Measurements from ENCODE around the gene USP22.

Gene USP22

GRCh38 chr17:21018894-21019293, 23.9 kb downstream of the USP22 start:
- no peak for DNase-seq

GRCh38 chr17:21017861-21018260, 24.9 kb downstream of the USP22 start:
- DNase-seq, result no peak

- DNase-seq, result no peak
Measured at GRCh38 chr17:21017256-21017655, 25.6 kb downstream of the USP22 start.

GRCh38 chr17:21016826-21017225, 26.0 kb downstream of the USP22 start:
- DNase-seq, result no peak

GRCh38 chr17:21015564-21015963, 27.2 kb downstream of the USP22 start:
- no peak for DNase-seq

DNA sequence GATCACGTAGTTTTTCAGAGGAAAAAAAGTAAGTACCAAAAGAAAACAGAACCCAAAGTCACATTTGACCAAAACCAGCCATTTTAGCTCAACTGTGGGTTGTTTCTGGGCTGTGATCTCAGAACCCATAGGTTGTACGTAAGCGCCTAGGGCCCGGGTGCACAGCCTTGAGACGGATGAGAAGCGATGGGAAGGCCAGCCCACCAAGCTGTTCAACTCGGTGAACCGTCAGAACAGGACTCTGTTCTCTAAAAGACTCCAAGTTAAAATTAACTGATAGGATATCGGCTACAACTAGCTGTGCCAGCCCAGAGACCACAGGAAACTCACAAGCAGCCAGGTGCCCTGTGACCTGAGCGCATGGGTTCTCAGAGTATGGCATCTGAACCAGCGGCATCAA, 28.3 kb downstream of the USP22 start:
- DNase-seq, result no peak

DNA sequence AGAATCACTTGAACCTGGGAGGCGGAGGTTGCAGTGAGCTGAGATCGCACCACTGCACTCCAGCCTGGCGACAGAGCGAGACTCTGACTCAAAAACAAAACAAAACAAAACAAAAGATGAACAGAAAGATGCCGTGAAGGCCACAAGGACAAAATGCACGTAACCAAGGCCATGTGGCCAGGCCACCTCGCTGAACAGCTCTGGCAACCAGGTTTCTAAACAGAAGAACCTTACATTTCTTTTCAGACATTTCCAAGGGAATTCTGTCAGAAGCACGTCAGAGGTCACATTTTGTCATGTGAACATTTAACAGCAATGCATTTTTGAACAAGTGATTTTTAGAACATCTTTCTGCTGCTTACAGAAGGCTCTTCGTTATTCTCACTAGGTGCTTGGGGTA, 28.8 kb downstream of the USP22 start:
- no peak for DNase-seq

DNA sequence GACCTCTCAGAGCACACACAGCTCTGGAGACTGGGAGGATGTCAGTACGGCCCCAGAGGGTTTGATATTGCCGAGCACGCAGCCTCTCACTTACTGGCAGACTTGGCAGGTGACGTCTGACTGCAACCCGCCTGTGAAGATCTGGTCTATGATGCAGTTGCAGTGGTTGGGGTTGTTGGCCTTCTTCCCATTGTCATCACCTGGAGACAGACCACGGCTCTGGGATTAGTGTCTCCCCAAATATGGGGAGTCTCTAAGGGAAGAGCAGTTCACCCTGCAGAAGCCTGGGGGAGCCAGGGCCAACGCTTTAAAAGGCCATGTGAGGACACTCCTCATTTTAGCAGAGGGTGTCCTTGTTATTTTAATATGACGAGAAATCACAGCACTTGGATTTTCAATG, 30.1 kb downstream of the USP22 start:
- DNase-seq, result no peak

DNA sequence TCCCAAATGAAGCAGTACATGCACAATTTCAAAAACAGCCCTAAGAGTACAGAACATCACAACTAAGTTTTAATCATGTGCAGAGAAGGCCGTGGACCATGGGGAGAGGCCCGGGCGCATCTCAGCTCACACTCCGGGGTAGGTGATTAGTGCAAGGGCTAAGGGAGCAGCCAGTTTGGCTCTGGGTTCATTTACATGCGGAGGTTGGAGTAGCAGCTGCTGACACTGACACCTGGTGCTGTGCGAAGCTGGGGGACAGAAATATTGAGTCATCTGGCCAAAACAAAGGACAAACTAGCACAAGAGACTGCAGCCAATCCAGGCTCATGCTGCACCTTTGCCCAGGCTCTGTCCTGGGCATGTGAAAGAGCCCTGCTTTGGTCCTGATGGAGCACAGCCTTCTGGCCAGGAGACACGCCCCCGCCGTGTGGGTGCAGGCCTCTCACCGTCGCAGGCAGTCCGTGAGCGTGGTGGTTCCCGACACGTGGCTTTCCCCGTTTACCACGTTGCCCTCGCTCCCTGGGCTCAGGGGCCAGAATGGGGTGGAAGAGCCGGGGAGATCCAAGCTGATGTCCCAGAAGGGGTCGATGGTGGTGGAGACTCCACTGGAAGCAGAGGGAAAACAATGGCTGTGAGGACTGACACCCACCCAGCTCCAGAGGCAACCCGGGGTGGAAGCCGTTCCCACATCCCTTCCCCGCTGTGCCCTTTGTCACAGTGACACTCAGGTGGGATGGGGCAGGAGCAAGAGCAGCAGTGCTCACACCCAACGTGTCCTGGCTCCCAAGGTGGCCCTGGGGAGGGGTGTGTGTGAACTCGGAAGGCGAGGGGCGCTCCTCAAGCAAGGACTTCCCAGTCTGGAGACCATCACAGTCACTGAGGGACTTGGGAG, 31.9 kb downstream of the USP22 start:
- no peak for DNase-seq

GRCh38 chr17:21008992-21009671, 33.7 kb downstream of the USP22 start:
- DNase-seq, result no peak

DNA sequence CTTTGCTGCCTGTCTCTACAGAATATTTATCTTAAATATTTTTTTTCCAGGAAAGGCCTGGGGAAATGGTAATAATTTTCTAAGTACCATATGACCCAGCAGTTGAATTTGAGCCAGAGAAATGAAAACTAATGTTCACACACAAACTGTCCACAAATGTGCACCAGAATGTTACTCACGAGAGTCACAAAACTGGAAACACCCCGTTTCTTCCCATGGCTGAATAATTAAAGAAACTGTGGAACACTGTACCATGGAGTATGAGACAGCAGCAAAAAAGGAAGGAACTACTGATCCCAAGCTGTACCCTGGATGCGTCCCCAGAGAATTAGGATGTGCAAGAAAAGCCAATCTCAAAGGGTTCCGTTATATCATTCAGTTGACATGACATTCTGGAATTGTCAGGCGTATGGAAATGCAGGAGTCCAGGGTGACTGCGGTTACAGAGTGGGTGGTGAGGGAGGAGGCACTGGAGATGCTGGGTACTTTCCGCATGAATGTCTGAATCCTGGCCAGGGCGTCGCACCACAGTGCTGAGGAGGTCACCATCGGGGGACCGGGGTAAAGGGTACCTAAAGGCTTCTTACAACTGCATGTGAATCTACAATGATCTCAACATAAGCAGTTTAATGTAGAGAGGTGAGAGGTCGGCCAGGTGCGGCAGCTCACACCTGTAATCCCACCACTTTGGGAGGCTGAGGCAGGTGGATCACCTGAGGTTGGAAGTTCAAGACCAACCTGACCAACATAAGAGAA, 34.5 kb downstream of the USP22 start:
- DNase-seq, result no peak

DNA sequence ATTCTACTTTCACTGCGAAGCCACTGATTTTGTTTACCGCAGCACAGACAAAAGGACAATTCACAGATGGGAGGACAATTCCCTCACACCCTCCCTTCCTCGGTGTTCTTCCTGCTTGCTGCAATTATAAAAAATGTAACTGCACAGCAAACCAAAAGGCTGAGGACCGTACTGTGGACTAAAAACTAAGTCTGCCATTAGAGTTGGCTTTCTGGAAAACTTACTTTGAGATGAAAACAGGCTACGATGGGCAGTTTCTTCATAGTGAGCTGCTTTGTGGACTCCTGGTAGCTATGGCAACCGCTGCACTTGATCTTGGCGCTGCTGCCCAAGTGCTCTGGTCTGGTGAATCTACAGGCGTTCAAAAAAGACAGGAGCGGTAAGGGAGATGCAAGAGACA, 35.2 kb downstream of the USP22 start:
- DNase-seq, result no peak

GRCh38 chr17:21005803-21006202, 37.0 kb downstream of the USP22 start:
- DNase-seq, result no peak

DNA sequence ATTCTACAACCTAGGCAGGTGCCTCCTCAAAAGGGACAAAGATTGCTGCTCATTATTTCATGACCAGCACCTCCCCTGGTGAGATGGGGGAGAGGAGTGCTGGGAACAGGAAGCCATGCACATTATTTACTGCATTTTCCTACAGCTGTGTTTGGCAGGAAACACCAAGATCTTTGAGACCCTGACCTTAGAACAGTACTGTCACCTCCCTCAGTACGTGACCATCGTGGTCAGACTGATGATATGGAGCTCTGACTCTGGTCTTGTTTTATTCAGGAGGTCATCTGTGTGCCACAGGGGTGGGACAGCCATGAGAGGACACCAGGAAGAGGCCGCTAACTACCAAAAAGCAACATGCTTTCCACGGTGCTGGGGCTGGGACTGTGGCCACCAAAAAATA, 37.4 kb downstream of the USP22 start:
- no peak for DNase-seq

GRCh38 chr17:21004016-21004930, 38.5 kb downstream of the USP22 start:
- DNase-seq, result no peak

- DNase-seq, result no peak
Measured at GRCh38 chr17:21003007-21003621, 39.7 kb downstream of the USP22 start.

GRCh38 chr17:21002309-21003006, 40.4 kb downstream of the USP22 start:
- DNase-seq, result no peak

DNA sequence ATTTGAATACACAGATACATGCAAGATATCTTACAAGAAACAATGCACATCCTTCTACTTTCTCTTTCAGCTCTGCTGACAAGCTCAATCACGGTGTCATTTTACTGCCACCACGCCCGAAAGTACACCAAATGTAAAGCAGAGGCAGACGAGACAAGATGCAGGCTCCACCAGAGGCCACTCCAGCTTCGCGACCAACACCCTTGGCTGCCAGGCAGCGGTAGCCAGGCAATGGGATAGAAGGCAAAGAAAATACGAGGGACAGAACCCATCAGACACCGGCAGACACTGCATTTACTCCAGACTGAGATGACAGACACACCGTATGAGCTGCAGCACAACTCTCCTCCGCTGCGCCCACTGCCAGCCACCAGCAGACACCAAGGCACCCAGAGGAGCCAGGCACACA, 41.0 kb downstream of the USP22 start:
- no peak for DNase-seq

DNA sequence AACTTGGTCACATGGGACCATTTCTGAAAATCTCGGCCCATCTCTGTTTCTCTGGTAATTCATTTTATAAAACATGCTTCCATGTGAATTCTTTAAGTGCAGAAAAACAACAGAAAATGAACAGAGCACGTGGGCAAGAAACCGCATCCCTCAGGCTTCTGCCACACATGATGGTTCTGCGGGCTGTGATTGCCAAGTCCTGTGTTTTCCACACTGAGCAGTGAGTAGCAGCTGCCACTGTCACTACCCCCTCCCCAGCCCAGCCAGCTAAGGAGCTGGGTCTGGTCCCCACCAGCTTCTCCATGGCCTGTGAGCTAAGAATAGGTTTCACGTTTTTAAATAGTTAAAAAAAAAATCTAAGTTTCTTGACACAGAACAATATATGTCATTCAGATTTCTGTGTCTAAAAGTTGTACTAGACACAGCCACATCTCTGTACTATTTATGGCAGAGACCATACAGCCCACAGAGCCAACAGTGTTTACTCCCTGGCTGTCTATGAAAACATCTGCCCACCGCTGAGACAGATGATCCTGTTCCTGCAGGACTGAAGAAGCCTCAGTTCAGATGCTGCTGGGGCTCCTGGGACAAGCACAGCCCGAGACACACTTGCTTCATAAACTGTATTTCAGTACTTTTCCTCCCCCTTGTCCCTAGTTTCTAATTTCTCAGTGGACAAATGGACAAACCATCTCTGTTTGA, 41.5 kb downstream of the USP22 start:
- no peak for DNase-seq

DNA sequence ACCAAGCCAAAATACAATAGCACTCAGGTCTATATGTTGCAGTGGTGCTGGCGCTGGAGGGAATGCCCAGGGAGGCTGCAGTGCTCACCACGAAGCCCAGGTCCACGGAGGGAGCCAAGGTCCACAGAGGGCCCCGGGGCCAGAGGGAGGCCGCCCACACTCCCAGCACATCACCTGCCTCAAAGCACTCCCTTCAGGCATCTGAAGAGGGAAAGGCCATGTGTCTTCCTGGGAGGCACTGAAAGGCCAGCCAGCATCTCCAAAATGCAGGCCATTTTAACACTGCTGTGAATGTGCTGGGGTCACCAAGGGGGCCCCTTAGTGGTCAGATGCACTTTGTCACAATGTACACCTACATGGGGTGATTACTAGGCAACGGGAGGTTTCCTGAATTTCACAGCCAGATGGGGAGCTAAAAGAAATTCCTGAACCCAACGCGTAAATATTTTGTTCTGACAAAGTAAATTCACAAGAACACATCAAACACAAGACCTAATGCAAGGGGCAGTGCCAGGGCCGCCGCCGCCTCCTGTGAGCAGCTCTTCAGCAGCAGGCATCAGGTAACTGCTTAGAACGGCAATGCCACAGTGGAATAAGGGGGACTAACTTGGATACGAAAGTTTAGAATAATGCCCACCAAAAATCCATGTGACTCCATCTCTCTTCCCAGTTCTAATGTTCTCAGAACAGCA, 42.8 kb downstream of the USP22 start:
- DNase-seq, result no peak
